ENCODE data around the gene FBXL16. TPM values are rescaled to one million over a fixed set of nuclear protein-coding genes. Genes with fewer than 3 reads are reported as not detected.
A peak's percentile ranks its signal among the peaks of the same experiment; 100 is the strongest.

The FBXL16 gene
- total and polyA plus RNA-seq, 2 of the 13 experiments (the other 11 are each of a cell fraction or from before 2014, with no cell fraction given), result 0.22 to 2.0 TPM

- 0 out of 2 replicates have a peak, but pooled peaks have one; percentile 27 for TF ChIP-seq ZMYM4 (CRISPR knock-in tag; IDR thresholded peaks at IDR 0.05)
- TF ChIP-seq KMT2B (CRISPR knock-in tag; IDR thresholded peaks at IDR 0.05), result peak; percentile 29; the same call in 1 of the 2 replicates
- TF ChIP-seq PPARG (CRISPR knock-in tag; conservative IDR thresholded peaks at IDR 0.05), result peak; percentile 100
- TF ChIP-seq MEF2D (CRISPR knock-in tag; IDR thresholded peaks at IDR 0.05), result peak; percentile 71; the same call in 1 of the 2 replicates
- TF ChIP-seq SOX6 (IDR thresholded peaks at IDR 0.05), result no peak
- TF ChIP-seq SOX6 (CRISPR knock-in tag; IDR thresholded peaks at IDR 0.05), result peak; percentile 30; the same call in 1 of the 2 replicates
- TF ChIP-seq ZSCAN12 (CRISPR knock-in tag; IDR thresholded peaks at IDR 0.05), result no peak
- peak; percentile 40; the same call in 1 of the 2 replicates for TF ChIP-seq POLR2AphosphoS5 (IDR thresholded peaks at IDR 0.05; ENCODE audit: low read depth, low read length)
- TF ChIP-seq KDM2A (CRISPR knock-in tag; IDR thresholded peaks at IDR 0.05; ENCODE audit: borderline replicate concordance, low read depth), result peak; percentile 75; the same call in 1 of the 2 replicates
- no peak for TF ChIP-seq HNF1A (IDR thresholded peaks at IDR 0.05; ENCODE audit: low read depth)
- TF ChIP-seq HNF1A (CRISPR knock-in tag; IDR thresholded peaks at IDR 0.05; ENCODE audit: borderline replicate concordance), result no peak
- TF ChIP-seq, protein P1, sequence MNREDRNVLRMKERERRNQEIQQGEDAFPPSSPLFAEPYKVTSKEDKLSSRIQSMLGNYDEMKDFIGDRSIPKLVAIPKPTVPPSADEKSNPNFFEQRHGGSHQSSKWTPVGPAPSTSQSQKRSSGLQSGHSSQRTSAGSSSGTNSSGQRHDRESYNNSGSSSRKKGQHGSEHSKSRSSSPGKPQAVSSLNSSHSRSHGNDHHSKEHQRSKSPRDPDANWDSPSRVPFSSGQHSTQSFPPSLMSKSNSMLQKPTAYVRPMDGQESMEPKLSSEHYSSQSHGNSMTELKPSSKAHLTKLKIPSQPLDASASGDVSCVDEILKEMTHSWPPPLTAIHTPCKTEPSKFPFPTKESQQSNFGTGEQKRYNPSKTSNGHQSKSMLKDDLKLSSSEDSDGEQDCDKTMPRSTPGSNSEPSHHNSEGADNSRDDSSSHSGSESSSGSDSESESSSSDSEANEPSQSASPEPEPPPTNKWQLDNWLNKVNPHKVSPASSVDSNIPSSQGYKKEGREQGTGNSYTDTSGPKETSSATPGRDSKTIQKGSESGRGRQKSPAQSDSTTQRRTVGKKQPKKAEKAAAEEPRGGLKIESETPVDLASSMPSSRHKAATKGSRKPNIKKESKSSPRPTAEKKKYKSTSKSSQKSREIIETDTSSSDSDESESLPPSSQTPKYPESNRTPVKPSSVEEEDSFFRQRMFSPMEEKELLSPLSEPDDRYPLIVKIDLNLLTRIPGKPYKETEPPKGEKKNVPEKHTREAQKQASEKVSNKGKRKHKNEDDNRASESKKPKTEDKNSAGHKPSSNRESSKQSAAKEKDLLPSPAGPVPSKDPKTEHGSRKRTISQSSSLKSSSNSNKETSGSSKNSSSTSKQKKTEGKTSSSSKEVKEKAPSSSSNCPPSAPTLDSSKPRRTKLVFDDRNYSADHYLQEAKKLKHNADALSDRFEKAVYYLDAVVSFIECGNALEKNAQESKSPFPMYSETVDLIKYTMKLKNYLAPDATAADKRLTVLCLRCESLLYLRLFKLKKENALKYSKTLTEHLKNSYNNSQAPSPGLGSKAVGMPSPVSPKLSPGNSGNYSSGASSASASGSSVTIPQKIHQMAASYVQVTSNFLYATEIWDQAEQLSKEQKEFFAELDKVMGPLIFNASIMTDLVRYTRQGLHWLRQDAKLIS (CRISPR knock-in tag; IDR thresholded peaks at IDR 0.05), result no peak
- peak; percentile 74 for TF ChIP-seq MED1 (CRISPR knock-in tag; IDR thresholded peaks at IDR 0.05)
- no peak for TF ChIP-seq ZNF354B (CRISPR knock-in tag; IDR thresholded peaks at IDR 0.05)
- peak; percentile 91 for TF ChIP-seq HNRNPL (IDR thresholded peaks at IDR 0.05; ENCODE audit: low read depth, low read length)
- TF ChIP-seq AGO1 (IDR thresholded peaks at IDR 0.05; ENCODE audit: low read depth, low read length, poor library complexity, severe bottlenecking), result peak; percentile 95
- 0 out of 2 replicates have a peak, but pooled peaks have one; percentile 16 for TF ChIP-seq ELF3 (CRISPR knock-in tag; IDR thresholded peaks at IDR 0.05)
- TF ChIP-seq FOXC1 (CRISPR knock-in tag; IDR thresholded peaks at IDR 0.05; ENCODE audit: borderline replicate concordance), result no peak
- peak; percentile 35; the same call in 1 of the 2 replicates for TF ChIP-seq ZNF768 (CRISPR knock-in tag; IDR thresholded peaks at IDR 0.05)
- peak; percentile 49 for TF ChIP-seq XRCC5 (optimal IDR thresholded peaks at IDR 0.05; ENCODE audit: low read length)
- peak; percentile 59; the same call in 1 of the 2 replicates for TF ChIP-seq ZNF772 (CRISPR knock-in tag; IDR thresholded peaks at IDR 0.05)
- 0 out of 2 replicates have a peak, but pooled peaks have one; percentile 59 for TF ChIP-seq ZNF616 (CRISPR knock-in tag; IDR thresholded peaks at IDR 0.05; ENCODE audit: low read depth)
- TF ChIP-seq, protein P2, sequence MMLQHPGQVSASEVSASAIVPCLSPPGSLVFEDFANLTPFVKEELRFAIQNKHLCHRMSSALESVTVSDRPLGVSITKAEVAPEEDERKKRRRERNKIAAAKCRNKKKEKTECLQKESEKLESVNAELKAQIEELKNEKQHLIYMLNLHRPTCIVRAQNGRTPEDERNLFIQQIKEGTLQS (CRISPR knock-in tag; IDR thresholded peaks at IDR 0.05), result no peak
Observed at GRCh38 chr16:645852-646678, 59.5 kb downstream of the FBXL16 start (continued).
